Activated naive CD4-positive, alpha-beta T cell treated with Interleukin-2 at 50 U/mL for 16 hours (primary cell): Measurements from ENCODE around the gene PTTG1IP.
"Not testable (repeated sequence)": the region's sequence is repeated elsewhere in the genome, so short reads cannot be mapped to it uniquely, and the experiment has no call there.

ENCODE experiments used
- DNase-seq: peaks from one replicate; pipeline ENCODE4 v3.0.0-alpha.2; 2020

PTTG1IP gene

GRCh38 chr21:44873356-44874239, at the start of gene PTTG1IP:
Gene PTTG1IP (minus strand): TSS chr21:44873690. CDS start chr21:44873616, 74 bp downstream.
- DNase-seq, result peak; percentile 99

DNA sequence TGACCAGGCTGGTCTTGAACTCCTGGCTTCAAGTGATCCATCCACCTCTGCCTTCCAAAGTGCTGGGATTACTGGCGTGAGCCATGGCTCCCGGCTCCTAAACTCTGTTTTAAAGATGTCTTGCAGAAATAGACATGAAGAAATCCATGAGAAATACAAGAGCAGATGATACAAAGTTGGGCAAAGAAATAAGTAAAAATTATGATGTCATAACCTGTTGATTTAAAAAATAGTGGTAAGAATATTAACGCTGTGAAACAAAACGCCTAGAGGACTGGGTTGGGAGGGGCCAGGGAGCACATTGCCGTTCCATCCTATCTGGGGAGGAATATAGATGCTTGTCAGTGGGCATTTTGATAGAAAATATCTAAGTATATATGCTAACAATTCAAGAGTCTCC, 48.4 kb upstream of the PTTG1IP start:
- DNase-seq, result no peak

GRCh38 chr21:44920694-44921604, 47.5 kb upstream of the PTTG1IP start, which contains the start of gene ITGB2:
Gene ITGB2 (minus strand): TSS chr21:44920899. CDS start chr21:44910782, 10,117 bp downstream.
- DNase-seq, result peak; percentile 68

- no peak for DNase-seq
Measured at GRCh38 chr21:44919913-44920693, 46.6 kb upstream of the PTTG1IP start.

- no peak for DNase-seq
Measured at GRCh38 chr21:44919111-44919912, 45.8 kb upstream of the PTTG1IP start.

GRCh38 chr21:44918581-44919033, 45.1 kb upstream of the PTTG1IP start:
- DNase-seq, result no peak

GRCh38 chr21:44918107-44918470, 44.6 kb upstream of the PTTG1IP start:
- DNase-seq, result no peak

DNA sequence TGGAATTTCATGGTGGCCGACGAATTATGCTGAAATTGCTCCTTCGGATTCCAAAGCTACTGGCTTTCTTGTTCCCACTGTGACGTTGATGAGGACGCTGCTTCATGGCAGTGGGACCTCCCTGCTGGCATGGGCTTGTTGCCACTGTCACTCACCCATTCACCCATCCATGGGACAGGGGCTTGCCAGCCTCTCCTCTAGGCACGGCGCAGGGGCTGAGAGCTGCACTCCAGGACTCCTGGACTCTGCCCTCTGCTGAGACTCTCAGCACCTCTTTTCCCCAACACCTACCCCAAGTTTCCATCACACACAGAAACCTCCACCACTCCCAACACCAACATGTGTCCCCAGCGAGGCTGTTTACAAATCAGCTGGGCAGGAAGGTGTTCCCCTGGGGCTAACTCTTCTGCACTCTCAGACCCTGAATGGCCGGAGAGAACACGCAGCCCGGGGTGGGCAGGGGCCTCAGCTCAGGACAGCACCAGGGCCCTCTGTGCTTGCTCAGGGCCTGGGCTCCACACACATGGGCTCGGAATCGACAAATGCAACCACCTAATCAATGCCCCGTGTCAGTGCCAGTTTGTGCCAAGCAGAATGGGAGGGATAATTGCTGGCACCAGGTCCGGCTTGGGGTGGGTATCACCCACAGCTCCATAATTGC, 44.1 kb upstream of the PTTG1IP start:
- no peak for DNase-seq

DNA sequence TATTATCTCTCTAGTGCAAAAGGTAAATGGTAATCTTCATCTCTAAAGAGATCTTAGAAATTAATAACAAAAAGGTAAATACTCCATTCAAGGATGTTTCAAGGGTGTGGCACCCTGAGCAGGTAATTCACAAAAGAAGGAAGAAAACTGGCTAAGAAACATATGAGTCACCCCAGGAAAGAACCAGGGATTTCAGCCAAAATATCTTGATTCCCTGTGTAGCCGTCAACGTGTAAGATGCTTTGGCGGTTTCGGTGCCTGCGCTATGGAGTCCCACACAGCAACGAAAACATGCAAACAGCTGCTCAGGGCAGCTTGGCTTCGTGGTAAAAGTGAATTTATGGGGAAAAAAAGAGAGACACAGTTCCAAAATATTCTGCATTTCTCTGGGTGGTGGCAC, 43.5 kb upstream of the PTTG1IP start:
- DNase-seq, result no peak

GRCh38 chr21:44914176-44914874, 40.8 kb upstream of the PTTG1IP start:
- DNase-seq, result peak; percentile 59

- DNase-seq, result no peak
Measured at GRCh38 chr21:44913425-44914175, 40.1 kb upstream of the PTTG1IP start.

DNA sequence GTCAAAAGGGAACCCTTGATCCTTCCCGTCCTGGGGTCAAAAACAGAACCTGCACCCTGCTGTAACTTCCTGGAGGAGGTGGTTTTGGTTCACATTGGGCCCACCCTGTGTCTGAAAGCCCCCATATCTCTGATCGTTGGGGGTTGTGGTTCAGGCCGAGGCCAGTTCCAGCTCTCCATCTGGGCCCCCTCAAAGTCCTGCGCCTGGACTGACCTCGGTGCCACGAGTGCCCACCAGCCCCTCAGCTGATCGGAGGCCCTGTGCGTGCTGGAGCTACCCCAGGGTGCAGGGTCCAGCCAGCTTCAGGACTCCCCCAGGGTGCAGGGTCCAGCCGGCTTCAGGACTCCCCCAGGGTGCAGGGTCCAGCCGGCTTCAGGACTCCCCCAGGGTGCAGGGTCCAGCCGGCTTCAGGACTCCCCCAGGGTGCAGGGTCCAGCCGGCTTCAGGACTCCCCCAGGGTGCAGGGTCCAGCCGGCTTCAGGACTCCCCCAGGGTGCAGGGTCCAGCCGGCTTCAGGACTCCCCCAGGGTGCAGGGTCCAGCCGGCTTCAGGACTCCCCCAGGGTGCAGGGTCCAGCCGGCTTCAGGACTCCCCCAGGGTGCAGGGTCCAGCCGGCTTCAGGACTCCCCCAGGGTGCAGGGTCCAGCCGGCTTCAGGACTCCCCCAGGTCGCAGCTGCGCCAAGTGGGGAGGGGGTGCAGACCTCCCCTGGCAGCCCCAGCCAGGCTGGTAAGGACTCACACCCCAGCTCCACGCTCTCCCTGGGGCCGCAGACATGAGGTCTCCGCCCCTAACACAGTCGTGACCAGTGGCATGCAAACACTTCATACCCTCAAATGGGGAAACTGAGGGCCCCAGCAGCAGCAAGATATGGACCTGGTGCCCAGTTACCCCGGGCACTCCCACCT, 39.3 kb upstream of the PTTG1IP start:
- DNase-seq, result not testable (repeated sequence)

DNA sequence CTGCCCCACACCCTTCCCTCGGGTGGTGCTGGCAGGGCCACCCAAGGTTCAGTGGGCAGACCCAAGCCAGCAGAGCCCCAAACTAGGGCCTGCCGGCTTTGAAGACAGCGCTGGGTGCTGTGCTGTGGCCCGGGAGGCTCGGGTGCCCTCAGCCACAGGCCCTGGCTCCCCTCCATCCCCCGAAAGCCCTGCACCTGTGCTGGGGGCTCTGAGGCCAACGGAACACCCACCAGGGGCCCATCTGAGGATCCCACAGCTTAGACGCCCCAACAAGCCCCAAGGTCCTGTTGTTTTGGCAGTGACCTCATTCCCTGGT, 38.6 kb upstream of the PTTG1IP start:
- DNase-seq, result no peak

- DNase-seq, result peak; percentile 58
Measured at GRCh38 chr21:44911384-44912157, 38.1 kb upstream of the PTTG1IP start.

GRCh38 chr21:44911068-44911383, 37.5 kb upstream of the PTTG1IP start:
- no peak for DNase-seq

- DNase-seq, result no peak
Measured at GRCh38 chr21:44910229-44911067, 37.0 kb upstream of the PTTG1IP start.

DNA sequence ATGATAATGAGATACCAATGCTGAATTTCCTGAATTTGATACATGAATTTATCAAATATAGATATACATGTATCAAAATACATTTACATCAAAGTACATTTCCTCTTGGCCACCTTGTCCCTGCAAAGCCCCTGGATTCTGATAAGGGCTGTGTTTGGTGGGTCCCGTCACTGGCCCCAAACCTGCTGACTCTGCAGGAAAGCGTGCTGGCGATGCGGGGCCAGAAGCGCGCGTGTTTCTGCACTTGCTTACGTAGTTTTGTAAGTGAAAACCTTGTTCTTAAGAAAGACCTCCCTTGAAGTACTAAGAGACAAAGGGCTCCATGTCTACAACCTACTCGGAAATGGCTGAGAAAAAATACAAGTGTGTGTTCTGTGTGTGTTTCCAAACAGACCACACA, 36.2 kb upstream of the PTTG1IP start:
- no peak for DNase-seq
